NCI-H226 (cell line): ENCODE data around the gene EXOC4.
"Not testable (repeated sequence)": the region's sequence is repeated elsewhere in the genome, so short reads cannot be mapped to it uniquely, and the experiment has no call there.

ENCODE experiments used
- DNase-seq: peaks from one replicate; pipeline ENCODE4 v3.0.0-alpha.2; 2015

The EXOC4 gene

DNA sequence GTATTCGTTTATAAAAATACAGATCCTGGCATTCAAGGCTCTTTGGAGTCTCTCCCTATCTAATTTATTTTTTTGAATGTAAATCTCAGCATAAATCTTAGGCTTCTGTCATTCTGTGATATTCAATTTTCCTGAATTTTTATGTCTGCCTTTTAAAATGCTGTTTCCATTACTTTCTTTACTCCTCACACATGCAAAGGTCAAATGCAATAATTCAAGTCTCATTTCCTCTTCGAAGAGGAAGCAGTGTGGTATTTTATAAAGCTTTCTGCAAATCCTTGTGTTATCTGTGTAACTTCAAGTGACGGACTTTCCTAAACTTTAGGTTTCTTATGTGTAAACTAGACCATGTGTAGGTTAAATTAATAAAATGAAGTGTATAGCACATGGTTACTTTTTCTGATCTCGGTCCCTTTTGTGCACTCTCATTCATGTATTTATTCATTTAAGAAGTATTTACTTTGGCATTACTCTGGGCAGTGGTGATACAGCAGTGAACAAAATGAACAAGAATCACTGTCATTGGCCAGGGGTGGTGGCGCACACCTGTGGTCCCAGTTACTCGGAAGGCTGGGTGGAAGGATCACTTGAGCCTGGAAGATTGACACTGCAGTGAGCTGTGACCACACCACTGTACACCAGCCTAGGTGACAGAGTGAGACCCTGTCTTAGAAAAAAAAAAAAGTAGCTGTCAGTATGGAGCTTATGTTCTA is 332.2 kb downstream of the EXOC4 start:
- DNase-seq = no peak

DNA sequence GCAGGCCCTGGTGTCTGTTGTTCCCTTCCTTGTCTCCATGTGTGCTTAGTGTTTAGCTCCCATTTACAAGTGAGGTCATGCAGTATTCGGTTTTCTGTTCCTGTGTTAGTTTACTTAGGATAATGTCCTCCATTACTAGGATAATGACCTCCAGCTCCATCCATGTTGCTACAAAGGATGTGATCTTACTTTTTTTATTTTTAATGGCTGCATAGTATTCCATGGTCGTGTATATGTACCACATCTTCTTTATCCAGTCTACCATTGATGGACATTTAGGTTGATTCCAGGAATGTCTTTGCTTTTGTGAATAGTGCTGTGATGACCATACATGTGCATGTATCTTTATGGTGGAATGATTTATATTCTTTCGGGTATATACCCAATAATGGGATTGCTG is 333.4 kb downstream of the EXOC4 start:
- DNase-seq = no peak

DNA sequence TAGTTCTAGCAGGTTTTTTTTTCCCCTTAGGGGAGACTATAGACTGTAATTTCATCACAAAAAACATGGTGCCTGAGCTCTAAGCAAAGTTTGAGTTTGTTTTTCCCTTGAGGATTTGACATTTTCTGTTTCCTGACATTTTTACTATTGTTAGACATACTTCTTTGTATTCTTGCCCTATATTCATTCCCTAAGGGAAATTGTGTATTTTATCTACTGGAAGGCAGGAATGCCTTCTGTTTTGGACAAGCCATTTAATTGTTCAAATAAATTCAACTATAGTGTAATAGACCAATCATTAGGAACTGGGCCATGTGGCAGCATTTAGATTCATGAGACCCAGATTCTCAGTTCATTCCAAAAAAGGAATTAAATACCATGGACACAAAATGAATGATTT is 335.0 kb downstream of the EXOC4 start:
- no peak for DNase-seq

DNA sequence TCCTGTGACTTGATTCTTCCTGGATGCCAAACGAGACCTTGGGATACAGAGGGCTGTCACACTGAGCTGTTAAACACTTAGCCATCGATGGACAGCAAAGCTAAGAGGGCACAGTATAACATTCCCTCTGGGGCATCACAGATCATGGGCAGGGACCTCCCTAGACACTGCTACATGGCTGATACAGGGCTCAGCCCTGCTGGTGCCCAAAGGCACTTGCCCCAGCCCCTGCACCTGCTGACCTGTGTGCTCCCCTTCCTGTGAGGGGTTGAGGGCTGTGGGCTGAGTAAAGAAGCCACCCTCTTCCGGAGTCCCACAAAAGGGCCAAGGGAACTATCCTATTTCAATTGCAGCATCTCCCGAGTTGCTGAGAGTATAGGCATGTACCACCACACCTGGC is 337.9 kb downstream of the EXOC4 start:
- DNase-seq = no peak

DNA sequence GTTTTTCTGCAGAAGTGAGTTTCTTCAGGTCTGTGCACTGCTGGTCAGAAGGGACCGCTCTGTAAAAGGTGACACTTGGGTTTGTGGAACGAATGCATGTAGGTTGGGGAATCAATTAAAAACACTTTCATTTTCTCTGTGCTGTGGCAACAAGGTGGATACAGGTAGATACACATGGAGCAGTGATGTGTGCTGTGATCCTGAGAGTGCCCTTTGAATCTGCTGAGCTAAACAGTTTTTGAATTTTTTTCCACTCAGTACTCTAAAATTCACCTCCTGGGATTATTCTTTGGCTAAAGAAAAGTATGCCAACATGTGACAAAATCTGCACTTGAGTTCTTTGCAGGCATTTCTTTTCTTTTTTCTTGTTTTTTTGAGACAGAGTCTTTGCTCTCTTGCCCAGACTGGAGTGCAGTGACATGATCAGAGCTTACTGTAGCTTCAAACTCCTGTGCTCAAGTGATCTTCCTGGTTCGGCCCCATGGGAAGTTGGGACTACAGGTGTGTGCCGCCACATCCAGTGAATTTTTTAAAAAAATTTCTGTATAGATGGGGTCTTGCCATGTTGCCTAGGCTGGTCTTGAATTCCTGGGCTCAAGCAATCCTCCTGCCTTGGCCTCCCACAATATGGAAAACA is 338.9 kb downstream of the EXOC4 start:
- DNase-seq = no peak

DNA sequence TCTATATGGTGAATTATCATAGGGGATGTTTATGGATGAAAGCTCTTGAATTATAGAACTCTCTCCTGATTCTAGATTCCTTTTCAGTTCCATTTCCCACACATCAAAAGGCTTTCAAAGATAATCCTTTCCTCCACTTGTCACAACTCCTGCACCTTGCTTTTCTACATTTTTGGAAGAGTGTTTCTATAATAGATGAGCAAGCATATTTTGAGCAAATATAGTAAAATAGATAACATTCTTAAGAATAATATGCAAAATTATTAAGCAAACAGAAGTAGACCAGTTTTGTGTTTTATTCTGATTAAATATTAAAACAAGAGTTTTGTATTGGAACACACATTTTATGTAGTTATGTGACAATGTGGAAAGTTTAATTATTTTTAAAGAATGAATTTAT is 340.7 kb downstream of the EXOC4 start:
- no peak for DNase-seq

DNA sequence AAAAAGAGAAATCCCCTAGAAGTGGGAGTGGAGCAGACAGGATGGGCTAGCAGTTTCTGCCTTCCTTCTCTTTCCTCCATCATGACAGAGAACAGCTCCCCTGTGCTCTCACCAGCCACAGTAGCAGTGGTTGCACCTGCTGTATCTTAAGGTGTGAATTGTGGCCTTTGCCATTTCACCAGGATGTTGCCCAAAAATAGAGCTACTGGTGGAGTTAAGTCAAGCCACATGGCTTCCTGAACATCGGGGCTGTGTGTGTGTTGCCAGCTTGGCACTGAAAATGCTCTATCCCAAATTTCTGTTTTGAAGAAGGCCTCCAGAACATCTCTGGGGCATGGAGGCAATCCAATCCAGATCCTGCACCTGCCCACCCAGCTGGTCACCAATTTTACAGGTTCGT is 348.7 kb downstream of the EXOC4 start:
- no peak for DNase-seq

DNA sequence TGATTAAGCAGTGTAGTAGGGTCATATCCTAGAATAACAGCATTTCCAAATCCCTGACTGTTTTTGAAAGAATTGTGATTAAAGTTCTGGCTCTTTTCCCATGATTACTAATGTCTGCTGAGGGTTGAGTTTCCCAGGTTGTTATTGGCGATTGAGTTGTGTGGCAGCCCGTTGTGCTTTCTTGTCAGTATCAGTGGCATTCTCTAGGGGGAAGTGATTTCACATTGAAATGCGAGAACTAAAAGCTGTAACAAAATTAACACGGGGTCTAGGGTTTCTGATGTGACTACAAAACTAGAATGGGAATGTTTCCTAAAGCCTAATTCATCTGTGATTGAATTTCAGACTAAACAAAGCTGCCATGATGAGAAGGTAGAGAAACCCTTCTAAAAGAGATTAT is 349.4 kb downstream of the EXOC4 start:
- DNase-seq = peak; percentile 7

DNA sequence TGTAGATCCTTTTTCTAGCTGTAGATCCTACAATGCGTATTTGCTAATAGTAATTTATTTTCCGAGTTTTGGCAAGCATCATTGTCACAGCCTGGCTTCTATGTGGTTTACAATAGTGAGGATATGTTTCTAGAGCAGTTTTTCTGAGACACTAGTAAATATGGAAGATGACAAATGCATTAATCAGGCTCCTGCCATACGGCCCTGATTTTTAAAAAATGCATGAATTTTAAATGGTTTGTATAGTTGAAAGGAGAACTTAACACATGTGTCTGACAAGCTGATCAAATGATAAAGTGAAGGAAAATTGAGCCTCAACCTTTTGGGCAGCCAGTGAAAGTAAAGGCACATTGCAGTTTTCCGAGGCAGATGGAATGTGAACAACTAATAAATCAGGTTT is 354.1 kb downstream of the EXOC4 start:
- no peak for DNase-seq

DNA sequence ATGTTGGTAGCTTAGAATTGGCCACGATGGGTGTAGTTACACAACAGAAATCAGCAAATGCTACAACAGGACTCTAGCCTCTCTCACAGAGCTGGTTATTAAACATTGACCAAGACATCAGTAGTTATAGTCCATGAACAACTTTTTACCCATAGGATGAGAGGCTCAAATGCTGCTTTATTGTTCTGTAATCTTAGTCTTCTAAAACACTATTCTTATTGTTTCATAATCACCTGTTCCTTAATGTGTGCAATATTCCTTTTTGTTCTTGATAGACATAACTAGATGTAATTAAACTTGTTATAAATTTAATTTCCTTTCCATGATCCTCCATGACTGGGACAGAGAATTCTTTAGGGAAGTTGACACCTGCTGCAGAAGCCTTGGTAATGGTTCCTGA is 356.9 kb downstream of the EXOC4 start:
- no peak for DNase-seq

DNA sequence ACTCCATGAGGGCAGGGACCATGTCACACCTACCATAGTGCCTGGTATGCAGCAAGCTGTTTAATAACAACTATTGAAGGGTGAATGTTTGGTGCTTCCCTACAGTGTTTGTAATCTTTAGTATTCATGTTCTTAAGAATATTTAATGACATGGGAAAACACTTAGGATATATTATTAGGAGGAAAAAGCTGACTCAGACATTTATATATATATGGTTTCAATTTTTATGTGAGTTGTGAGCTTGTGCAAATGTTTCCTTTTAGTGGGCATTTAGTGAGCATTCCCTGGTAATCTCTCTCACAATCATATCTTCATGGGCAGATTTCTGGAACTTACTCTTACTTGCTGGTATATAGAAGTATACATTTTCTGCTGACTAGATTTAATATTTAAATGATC is 359.1 kb downstream of the EXOC4 start:
- DNase-seq = no peak

DNA sequence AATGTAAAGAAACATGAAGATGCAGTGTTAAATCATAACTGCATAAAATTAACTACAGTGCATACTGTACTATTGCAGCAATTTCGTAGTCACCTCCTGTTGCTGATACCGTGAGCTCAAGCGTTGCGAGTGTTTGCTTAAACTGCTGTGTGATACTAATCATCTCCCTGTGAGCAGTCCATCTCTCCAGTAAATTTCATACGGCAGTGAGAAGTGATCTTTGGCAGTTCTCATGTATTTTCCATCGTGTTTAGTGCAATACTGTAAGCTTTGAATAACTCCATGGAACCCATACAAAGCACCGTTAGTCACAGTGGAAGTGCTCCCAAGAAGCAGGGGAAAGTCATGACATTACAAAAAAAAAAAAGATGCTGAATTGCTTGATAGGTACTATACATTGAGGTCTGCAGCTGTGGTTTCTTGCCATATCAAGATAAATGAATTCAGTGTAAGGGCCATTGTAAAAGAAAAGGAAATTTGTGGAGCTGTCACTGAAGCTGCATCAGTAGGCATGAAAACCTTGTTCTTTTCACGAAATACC is 360.4 kb downstream of the EXOC4 start:
- DNase-seq = no peak

DNA sequence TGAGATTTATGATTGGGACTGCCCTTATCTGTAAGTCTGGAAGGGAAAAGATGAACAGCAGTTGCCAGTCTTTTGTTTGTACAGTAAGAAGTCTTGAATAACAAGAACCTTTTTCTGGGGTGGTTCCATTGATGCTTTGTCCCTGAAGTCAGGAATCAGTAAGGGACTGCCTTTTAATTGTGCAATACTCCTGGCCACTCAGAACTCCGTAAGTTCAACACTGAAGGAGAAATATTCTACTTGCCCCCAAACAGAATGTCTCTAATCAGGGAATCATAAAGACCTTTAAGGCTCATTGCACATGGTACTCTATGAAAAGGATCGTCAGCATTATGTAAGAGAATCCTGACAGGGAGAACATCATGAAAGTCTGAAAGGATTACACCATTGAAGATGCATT is 361.4 kb downstream of the EXOC4 start:
- no peak for DNase-seq

DNA sequence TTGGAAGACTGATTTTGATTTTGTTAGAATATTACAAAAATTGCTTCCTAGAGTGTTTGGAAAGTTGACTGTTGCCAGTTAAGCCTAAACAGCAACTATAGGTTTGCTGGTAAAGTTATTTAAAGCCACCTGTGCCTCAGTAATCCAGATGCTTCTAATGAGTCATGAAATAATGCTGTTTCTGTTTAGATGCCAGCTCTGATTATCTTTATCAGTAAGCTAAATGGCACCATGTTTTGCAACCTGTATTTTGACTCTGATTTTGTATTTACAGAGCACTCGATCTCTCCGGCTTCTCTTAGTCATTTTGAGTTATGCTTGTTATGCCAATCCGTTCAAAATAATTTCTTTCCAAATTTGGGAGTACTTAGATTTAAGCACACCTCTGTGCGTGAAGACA is 366.1 kb downstream of the EXOC4 start:
- DNase-seq = no peak

DNA sequence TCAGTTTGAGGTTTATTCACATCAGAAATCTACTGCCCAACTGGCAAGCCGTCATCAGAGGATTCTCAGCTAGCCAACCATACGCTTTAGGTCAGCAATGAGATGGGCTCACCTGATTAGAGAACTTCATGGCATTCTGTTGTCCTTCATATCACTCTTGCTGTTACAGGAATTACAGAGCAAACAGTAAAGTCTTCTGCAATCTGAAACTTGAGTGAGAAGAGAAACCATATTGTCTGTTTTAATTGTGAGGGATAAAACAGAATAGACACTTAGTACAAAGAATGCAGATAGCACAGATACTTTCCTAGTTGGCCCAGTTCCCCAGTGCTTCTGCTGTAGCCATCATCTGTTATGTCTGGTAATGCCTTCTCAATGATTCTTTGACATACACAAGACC is 366.6 kb downstream of the EXOC4 start:
- DNase-seq = no peak

DNA sequence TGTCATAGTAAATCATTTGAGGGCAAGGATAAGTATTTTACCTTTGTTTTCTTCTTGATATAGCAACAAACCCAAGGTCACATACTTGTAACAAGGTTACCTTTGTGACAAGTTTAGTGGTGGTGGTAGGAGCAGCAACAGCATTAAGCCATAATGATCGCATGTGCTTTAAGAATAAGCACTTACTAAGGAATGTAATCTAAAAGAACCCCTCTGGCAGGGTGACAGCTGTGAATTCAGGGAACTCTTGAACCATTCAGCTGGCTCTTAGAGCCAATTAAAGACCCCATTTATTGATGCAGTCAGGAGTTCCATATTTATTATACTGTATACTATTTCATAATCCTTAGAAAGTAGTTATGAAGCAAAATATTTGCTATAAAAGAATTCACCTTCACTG is 370.8 kb downstream of the EXOC4 start:
- DNase-seq = no peak

DNA sequence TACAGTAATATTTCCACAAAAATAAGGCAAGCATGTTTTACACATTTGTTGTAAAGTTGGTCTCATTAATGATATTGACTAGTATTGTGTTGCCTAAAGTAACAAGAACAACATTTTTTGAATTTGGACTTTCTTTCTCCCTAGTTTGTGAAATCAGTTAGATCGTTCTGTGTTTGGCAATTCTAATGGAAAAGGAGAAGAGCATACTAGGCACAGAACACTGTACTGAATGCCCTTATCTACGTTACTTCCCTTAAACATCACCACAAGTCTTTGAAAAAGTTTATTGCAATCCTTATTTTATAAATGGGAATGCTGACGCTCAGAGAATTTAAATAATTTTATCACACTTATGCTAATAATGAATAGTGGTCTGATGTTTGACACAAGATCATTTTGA is 372.2 kb downstream of the EXOC4 start:
- no peak for DNase-seq

DNA sequence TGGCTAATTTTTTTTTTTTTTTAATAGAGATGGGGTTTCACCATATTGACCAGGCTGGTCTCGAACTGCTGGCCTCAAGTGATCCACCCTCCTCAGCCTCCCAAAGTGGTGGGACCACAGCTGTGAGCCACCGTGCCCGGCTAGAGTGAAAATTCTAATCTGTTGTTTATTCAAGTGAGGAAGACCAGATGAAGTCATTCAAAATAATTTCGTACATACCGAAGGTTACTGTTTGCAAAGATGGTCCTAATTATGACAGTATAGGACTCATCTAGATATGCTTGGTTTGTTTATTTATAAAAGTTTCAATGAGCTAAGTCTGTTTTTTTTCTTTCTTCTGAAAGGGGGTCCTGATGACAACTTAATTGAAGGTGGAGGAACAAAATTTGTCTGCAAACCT is 376.8 kb downstream of the EXOC4 start:
- DNase-seq = no peak

DNA sequence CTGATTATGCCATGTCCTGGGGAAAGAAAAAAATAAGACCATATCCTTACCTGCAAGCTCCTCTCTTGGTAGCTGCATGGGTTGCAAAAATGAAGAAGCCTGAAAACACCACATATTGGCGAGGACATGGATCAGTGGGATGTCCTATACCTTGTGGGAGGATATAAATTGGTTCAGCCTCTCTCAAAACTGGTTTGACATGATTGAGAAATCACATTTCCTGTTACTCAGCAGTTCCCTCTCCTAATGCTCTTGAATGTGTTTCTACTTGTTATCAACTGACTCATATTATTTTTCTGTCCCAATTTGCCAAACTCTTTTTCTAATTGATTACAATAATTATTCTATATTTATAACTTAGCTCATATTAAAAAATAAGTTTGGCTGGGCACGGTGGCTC is 380.2 kb downstream of the EXOC4 start:
- peak; percentile 51 for DNase-seq

DNA sequence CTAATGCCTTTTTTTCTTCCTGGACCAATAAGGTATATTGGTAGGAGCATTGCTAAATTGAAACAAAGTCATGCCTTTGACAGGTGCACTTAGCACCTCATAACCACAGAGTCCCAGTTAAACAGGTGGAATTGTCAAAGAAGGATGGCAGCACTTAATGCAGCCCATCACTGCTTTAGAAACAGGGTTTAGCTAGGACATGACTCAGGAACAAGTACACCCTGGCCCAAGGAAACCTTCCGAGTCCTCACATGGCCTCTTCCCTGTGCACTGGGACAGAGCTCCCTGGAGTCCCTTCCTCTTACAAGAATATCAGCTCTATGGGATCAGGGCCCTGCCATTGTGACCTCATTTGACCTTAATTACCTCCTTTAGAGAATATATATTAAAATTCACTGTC is 382.7 kb downstream of the EXOC4 start:
- no peak for DNase-seq

DNA sequence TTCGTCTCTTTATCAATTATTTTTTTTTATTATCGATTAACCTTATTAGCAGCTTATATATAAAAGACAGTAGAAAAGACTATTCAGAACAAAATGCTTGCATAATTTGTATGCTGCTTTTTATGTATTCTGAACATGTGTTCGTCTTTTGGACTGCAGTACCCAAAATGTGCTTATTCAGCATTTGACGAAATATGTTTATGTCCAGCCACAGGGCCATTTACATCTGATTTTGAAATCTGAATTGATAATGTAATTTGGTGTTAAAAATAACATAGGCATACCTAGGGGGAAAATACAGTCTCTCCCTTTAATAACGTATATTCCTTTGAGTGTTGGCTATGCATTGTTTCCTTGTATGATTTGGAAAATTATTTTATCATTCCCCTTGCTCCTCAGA is 386.0 kb downstream of the EXOC4 start:
- DNase-seq = no peak

DNA sequence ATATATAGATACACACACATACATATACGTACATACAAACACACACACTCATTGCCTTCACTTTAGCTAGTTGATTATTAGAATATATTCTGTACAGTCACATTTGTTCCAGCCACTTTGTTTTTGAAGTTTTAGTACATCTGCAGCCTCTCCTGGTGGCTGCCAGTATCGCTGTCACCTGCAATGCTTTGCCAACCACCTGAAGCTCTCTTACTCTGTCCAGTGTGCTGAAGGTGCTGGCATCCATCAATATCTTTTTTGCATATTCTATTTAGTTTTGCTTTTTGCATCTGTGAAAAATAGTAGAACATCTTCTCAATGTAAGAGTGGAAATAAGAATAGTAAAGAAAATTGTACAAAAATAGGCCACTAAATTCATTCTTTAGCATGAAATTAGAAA is 388.6 kb downstream of the EXOC4 start:
- no peak for DNase-seq

DNA sequence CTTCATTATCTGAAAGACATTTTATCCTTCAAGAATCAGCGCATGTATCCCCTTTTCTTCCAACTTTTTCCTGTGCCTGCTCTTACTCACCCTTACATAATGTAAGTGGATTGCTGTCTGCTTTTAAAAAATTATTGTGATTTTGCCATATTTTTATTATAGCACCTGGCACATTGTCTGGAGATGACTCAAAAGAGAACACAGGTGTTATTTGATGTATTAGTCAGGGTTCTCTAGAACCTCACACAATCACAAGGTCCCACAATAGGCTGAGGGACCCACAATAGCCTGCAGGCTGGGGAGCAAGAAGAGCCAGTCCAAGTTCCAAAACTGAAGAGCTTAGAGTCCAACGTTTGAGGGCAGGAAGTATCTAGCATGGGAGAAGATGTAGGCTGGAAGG is 390.0 kb downstream of the EXOC4 start:
- DNase-seq = no peak

DNA sequence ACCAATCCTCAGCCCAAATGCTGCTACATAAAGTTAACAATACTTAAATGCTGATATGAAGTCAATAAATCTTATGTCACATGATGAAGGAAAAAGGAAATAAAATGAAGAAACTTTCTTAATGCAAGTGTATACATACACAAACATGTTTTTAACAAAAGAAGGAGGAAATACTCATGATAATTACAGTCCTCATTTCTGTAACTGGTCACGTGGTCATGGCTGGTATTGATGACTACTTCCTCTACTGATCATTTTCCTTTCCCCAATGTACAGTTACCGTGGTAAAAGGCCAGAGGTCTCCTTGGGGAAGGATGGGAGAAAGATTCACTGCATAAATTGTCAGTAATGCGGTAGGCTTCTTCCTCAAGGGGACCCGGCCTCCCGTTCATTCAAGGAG is 390.8 kb downstream of the EXOC4 start:
- not testable (repeated sequence) for DNase-seq

DNA sequence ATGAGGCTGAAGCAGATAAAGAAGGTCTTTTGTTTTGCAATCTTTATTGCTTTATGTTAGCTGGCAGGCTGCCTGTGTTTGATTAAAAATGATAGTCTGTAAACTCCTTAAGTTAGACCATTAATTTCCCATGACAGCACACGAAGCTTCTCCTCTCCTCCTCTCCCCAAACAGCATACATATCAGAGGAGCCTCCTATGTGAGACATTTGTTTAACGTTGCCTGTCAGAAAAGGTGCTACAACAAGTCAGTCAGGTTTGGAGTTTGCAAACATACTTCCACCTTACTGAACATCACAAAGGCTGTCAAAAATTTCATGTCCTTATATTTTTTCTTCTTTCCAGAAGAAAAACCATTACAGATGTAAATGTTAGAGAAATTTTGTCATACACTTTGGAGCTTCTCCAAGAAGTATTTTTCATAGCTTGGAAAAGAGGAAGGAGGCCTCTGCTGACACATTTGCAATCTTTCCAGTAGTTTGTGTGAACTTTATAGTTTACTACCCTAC is 393.1 kb downstream of the EXOC4 start:
- peak; percentile 61 for DNase-seq
